Lower leg skin (tissue), 4 donors: Measurements from ENCODE around the gene CXXC1. TPM values are rescaled to one million over a fixed set of nuclear protein-coding genes. Genes with fewer than 3 reads are reported as not detected.

Experiments used
- DNase-seq, 2 donors: peaks; one replicate each; pipeline ENCODE4 v3.0.0-alpha.2; 2019; ENCODE audit warnings: low spot score in 2 of 2
- H3K4me3 ChIP-seq: fragments of 200-600 bp; sonication (generic); 2 replicates; pipeline ENCODE4 v1.5.1; 2017; ENCODE audit warnings: mild to moderate bottlenecking, low read depth; ENCODE audit not compliant: poor library complexity, severe bottlenecking
- POLR2A ChIP-seq, 2 donors: fragments of 450-650 bp; IDR thresholded peaks; one replicate each; pipeline ENCODE4 v1.6.1; 2016 to 2017; ENCODE audit warnings: antibody characterized with exemption in 2 of 2, mild to moderate bottlenecking in 1 of 2, moderate library complexity in 1 of 2
- WGBS, 2 donors: methylation state at CpG; one replicate each; pipeline ENCODE4 v1.1.5; 2018; 5-methylcytosine and 5-hydroxymethylcytosine counted together
- intact Hi-C: fragments of 100-400 bp; cut with DNase I; formaldehyde crosslinking; loops from one replicate; pipeline ENCODE4 v1.15.0; 2023; ENCODE audit warnings: low total_unique reads
- total RNA-seq, 4 donors: library from RNA; depleted of rRNA; stranded (reverse); fragments of >200 nt; gene quantifications; one replicate each; pipeline ENCODE4 v1.1.0, GENCODE V29; 2016
- TF ChIP-seq, protein P1 (sequence below), 3 donors: fragments of 450-650 bp; IDR thresholded peaks; one replicate each; pipeline ENCODE4 v1.5.1; 2016; ENCODE audit warnings: antibody characterized with exemption in 3 of 3, mild to moderate bottlenecking in 3 of 3, moderate library complexity in 2 of 3

The CXXC1 gene
- total RNA-seq, 4 donors from 2014 or later = 67.3 to 173 (median 106) TPM

GRCh38 chr18:50232419-50232818 is 55.1 kb downstream of the CXXC1 start:
- no peak for DNase-seq
- WGBS, 2 donors = 59 to 61% methylated on average over 2 of the region's 2 CpGs
- TF ChIP-seq, protein P1, sequence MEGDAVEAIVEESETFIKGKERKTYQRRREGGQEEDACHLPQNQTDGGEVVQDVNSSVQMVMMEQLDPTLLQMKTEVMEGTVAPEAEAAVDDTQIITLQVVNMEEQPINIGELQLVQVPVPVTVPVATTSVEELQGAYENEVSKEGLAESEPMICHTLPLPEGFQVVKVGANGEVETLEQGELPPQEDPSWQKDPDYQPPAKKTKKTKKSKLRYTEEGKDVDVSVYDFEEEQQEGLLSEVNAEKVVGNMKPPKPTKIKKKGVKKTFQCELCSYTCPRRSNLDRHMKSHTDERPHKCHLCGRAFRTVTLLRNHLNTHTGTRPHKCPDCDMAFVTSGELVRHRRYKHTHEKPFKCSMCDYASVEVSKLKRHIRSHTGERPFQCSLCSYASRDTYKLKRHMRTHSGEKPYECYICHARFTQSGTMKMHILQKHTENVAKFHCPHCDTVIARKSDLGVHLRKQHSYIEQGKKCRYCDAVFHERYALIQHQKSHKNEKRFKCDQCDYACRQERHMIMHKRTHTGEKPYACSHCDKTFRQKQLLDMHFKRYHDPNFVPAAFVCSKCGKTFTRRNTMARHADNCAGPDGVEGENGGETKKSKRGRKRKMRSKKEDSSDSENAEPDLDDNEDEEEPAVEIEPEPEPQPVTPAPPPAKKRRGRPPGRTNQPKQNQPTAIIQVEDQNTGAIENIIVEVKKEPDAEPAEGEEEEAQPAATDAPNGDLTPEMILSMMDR (IDR thresholded peaks at IDR 0.05) = no peak
- no peak for TF ChIP-seq POLR2A (IDR thresholded peaks at IDR 0.05)
- H3K4me3 ChIP-seq = no peak overlapping the region
- intact Hi-C loops = no loop called here

Other genes with a start within 250 kb of the CXXC1 start
- gene MYO5B, start 92.5 kb downstream of the CXXC1 start, total RNA-seq = 10 to 100 TPM; 53.1 to 74.8 (median 55.2) TPM
- gene CFAP53, start 21.2 kb downstream of the CXXC1 start, total RNA-seq = under 1 TPM in 3 of 4 donors, not detected in 1; 0.23 to 0.37 (median 0.34) TPM
- 100 to 1,000 TPM; 113 to 140 (median 122) TPM for gene MBD1, start 6.2 kb downstream of the CXXC1 start, total RNA-seq
- gene SKA1, start 87.4 kb upstream of the CXXC1 start, total RNA-seq = under 1 TPM; 0.07 to 0.68 (median 0.27) TPM